Ectodermal cell (in vitro differentiated cells): ENCODE results near the gene AP5M1.
A peak's percentile ranks its signal among the peaks of the same experiment; 100 is the strongest.
"Not testable (repeated sequence)": the region's sequence is repeated elsewhere in the genome, so short reads cannot be mapped to it uniquely, and the experiment has no call there.

Experiments
- H3K27ac ChIP-seq: 2 replicates; pipeline ENCODE4 v1.7.0; 2013; ENCODE audit warnings: mild to moderate bottlenecking, low read depth, low read length; ENCODE audit not compliant: insufficient read depth, poor library complexity, severe bottlenecking
- H3K27me3 ChIP-seq: 2 replicates; pipeline ENCODE4 v1.7.0; 2013; ENCODE audit warnings: mild to moderate bottlenecking, low read length; ENCODE audit not compliant: insufficient read depth, control insufficient read depth, poor library complexity, severe bottlenecking
- H3K36me3 ChIP-seq: one replicate; pipeline ENCODE4 v1.7.0; 2013; ENCODE audit warnings: low read length; ENCODE audit not compliant: control insufficient read depth, insufficient read depth
- H3K4me1 ChIP-seq: one replicate; pipeline ENCODE4 v1.7.0; 2013; ENCODE audit warnings: low read length; ENCODE audit not compliant: control insufficient read depth, insufficient read depth
- H3K4me3 ChIP-seq: 2 replicates; pipeline ENCODE4 v1.7.0; 2013; ENCODE audit warnings: low read depth, low read length, control low read depth; ENCODE audit not compliant: insufficient read depth
- H3K9me3 ChIP-seq: 2 replicates; pipeline ENCODE4 v1.7.0; 2013; ENCODE audit warnings: mild to moderate bottlenecking, low read length, moderate library complexity; ENCODE audit not compliant: control insufficient read depth
- WGBS, 2 experiments: methylation state at CpG; one replicate each; pipeline ENCODE4 v1.1.7; 2013; ENCODE audit warnings: missing lambda C conversion rate in 2 of 2; 5-methylcytosine and 5-hydroxymethylcytosine counted together

AP5M1 gene

GRCh38 chr14:57254884-57255283 is 13.9 kb upstream of the AP5M1 start:
- Histone ChIP-seq H3K27ac (no peak overlapping the region), H3K4me3 (no peak overlapping the region), H3K4me1 (no peaks in the 10 kb centered on the region), H3K36me3 (no peaks in the 10 kb centered on the region), H3K9me3 (no peaks in the 10 kb centered on the region), H3K27me3 (no peaks in the 10 kb centered on the region)

- H3K27ac ChIP-seq, H3K9me3 ChIP-seq, H3K4me1 ChIP-seq, H3K27me3 ChIP-seq, H3K4me3 ChIP-seq, H3K36me3 ChIP-seq: not testable (repeated sequence)
- 88 to 100% methylated on average over 2 of the region's 2 CpGs for WGBS, 2 experiments
Observed at GRCh38 chr14:57258221-57258620, 10.6 kb upstream of the AP5M1 start.

GRCh38 chr14:57259672-57260071 is 9.1 kb upstream of the AP5M1 start:
- Histone ChIP-seq H3K36me3 (no peaks in the 10 kb centered on the region), H3K4me3 (no peak overlapping the region), H3K27me3 (no peaks in the 10 kb centered on the region), H3K4me1 (no peaks in the 10 kb centered on the region), H3K9me3 (no peaks in the 10 kb centered on the region), H3K27ac (no peak overlapping the region)
- WGBS, 2 experiments: 62 to 93% methylated on average over 1 of the region's 1 CpG

GRCh38 chr14:57261604-57262003 is 7.2 kb upstream of the AP5M1 start:
- no peak overlapping the region for H3K4me3 ChIP-seq
- H3K27ac ChIP-seq: no peak overlapping the region
- H3K9me3 ChIP-seq: no peaks in the 10 kb centered on the region
- no peaks in the 10 kb centered on the region for H3K36me3 ChIP-seq
- H3K4me1 ChIP-seq: peaks cover 12% of the 10 kb centered on the region
- no peaks in the 10 kb centered on the region for H3K27me3 ChIP-seq

- Histone ChIP-seq H3K27ac (no peak overlapping the region), H3K36me3 (no peaks in the 10 kb centered on the region), H3K4me1 (peaks cover 12% of the 10 kb centered on the region), H3K9me3 (no peaks in the 10 kb centered on the region), H3K27me3 (no peaks in the 10 kb centered on the region), H3K4me3 (no peak overlapping the region)
Observed at GRCh38 chr14:57262117-57262516, 6.7 kb upstream of the AP5M1 start.

- peak overlapping the region; percentile 35 for H3K4me3 ChIP-seq
- no peaks in the 10 kb centered on the region for H3K27me3 ChIP-seq
- 52 to 67% methylated on average over 1 to 2 of the region's 2 CpGs for WGBS, 2 experiments
- H3K36me3 ChIP-seq: no peaks in the 10 kb centered on the region
- no peak overlapping the region for H3K27ac ChIP-seq
- peaks cover 12% of the 10 kb centered on the region for H3K4me1 ChIP-seq
- no peaks in the 10 kb centered on the region for H3K9me3 ChIP-seq
Observed at GRCh38 chr14:57266065-57266464, 2.7 kb upstream of the AP5M1 start.

- Histone ChIP-seq H3K27ac (no peak overlapping the region), H3K36me3 (peaks cover 6% of the 10 kb centered on the region), H3K4me1 (no peaks in the 10 kb centered on the region), H3K4me3 (no peak overlapping the region), H3K27me3 (no peaks in the 10 kb centered on the region), H3K9me3 (no peaks in the 10 kb centered on the region)
- 98 to 100% methylated on average over 1 of the region's 1 CpG for WGBS, 2 experiments
Observed at GRCh38 chr14:57273236-57273635, 4.5 kb downstream of the AP5M1 start.

GRCh38 chr14:57274551-57274950 is 5.8 kb downstream of the AP5M1 start:
- Histone ChIP-seq H3K36me3 (peaks cover 6% of the 10 kb centered on the region), H3K4me1 (no peaks in the 10 kb centered on the region), H3K4me3 (no peak overlapping the region), H3K9me3 (no peaks in the 10 kb centered on the region), H3K27me3 (no peaks in the 10 kb centered on the region), H3K27ac (no peak overlapping the region)
- 90 to 92% methylated on average over 2 of the region's 2 CpGs for WGBS, 2 experiments

- Histone ChIP-seq H3K27me3 (no peaks in the 10 kb centered on the region), H3K4me1 (no peaks in the 10 kb centered on the region), H3K36me3 (peaks cover 6% of the 10 kb centered on the region), H3K27ac (no peak overlapping the region), H3K9me3 (no peaks in the 10 kb centered on the region), H3K4me3 (no peak overlapping the region)
- WGBS, 2 experiments: 98 to 100% methylated on average over 2 of the region's 2 CpGs
Observed at GRCh38 chr14:57275023-57275664, 6.4 kb downstream of the AP5M1 start.

- H3K4me1 ChIP-seq: no peaks in the 10 kb centered on the region
- peaks cover 6% of the 10 kb centered on the region for H3K36me3 ChIP-seq
- H3K27me3 ChIP-seq: no peaks in the 10 kb centered on the region
- no peaks in the 10 kb centered on the region for H3K9me3 ChIP-seq
- H3K4me3 ChIP-seq: no peak overlapping the region
- H3K27ac ChIP-seq: no peak overlapping the region
- WGBS, 2 experiments: 91 to 97% methylated on average over 2 of the region's 3 CpGs
Observed at GRCh38 chr14:57277062-57277461, 8.3 kb downstream of the AP5M1 start.

GRCh38 chr14:57287745-57288144 is 19.0 kb downstream of the AP5M1 start:
- Histone ChIP-seq H3K27me3 (no peaks in the 10 kb centered on the region), H3K4me3 (no peak overlapping the region), H3K27ac (no peak overlapping the region), H3K9me3 (no peaks in the 10 kb centered on the region), H3K4me1 (peaks cover 24% of the 10 kb centered on the region), H3K36me3 (no peaks in the 10 kb centered on the region)
- WGBS, 2 experiments: 95 to 98% methylated on average over 1 to 2 of the region's 2 CpGs
